T-cell (primary cell): ENCODE results near the gene TRIP13. TPM values are rescaled to one million over a fixed set of nuclear protein-coding genes. Genes with fewer than 3 reads are reported as not detected.
"Not testable (repeated sequence)": the region's sequence is repeated elsewhere in the genome, so short reads cannot be mapped to it uniquely, and the experiment has no call there.

Source experiments
- ATAC-seq, 4 experiments: fragments of 200-7000 bp in 3 of 4; fragments of 150-1000 bp in 1 of 4; cut with Tn5 transposase; replicated peaks in 1 of 4; 1 replicate in 3 of 4; 2 replicates in 1 of 4; pipeline ENCODE4 v1.10.0; 2021; ENCODE audit warnings: moderate library complexity in 3 of 4, mild to moderate bottlenecking in 2 of 4, moderate number of reproducible peaks in 1 of 4
- CTCF ChIA-PET, 2 donors: fragments of 300-600 bp; sonication (Branson Sonifier 250); formaldehyde crosslinking; loops; one replicate each; lab custom pipeline; 2022; ENCODE audit warnings: antibody characterized with exemption in 2 of 2; lab: Charles Lee
- POLR2A ChIA-PET, 2 donors: fragments of 300-600 bp; sonication (Branson Sonifier 250); formaldehyde crosslinking; loops; one replicate each; lab custom pipeline; 2022; ENCODE audit warnings: antibody characterized with exemption in 2 of 2; lab: Charles Lee
- DNase-seq, 35 experiments: peaks; one replicate each; pipeline versions ENCODE4 v3.0.0 to v3.0.0-alpha.2; 2013 to 2023
- H3K27ac ChIP-seq: one replicate; pipeline ENCODE4 v1.5.1; 2013; ENCODE audit warnings: low read length
- H3K27me3 ChIP-seq, 2 experiments: replicated peaks in 1 of 2; 1 replicate in 1 of 2; 2 replicates in 1 of 2; pipeline versions ENCODE4 v1.6.1 to v1.7.0; 2013; ENCODE audit warnings: low read length in 1 of 2, mixed read lengths in 1 of 2; ENCODE audit not compliant: control insufficient read depth in 2 of 2, insufficient read depth in 2 of 2; ENCODE audit errors: extremely low read depth in 1 of 2
- H3K36me3 ChIP-seq, 2 donors: 1 replicate in 1 of 2; 2 replicates in 1 of 2; pipeline versions ENCODE4 v1.6.1 to v1.7.0; 2013; ENCODE audit warnings: low read length in 1 of 2; ENCODE audit not compliant: control insufficient read depth in 2 of 2, insufficient read depth in 1 of 2; ENCODE audit errors: extremely low read depth in 1 of 2
- H3K4me1 ChIP-seq, 2 experiments: 1 replicate in 1 of 2; 2 replicates in 1 of 2; pipeline versions ENCODE4 v1.6.1 to v1.7.0; 2013; ENCODE audit warnings: low read length in 2 of 2, mixed read lengths in 1 of 2; ENCODE audit not compliant: insufficient read depth in 2 of 2, control insufficient read depth in 1 of 2; ENCODE audit errors: extremely low read depth in 1 of 2
- H3K4me3 ChIP-seq, 2 donors: 1 replicate in 1 of 2; 2 replicates in 1 of 2; pipeline versions ENCODE4 v1.5.1 to v1.7.0; 2013; ENCODE audit warnings: mild to moderate bottlenecking in 2 of 2, low read length in 1 of 2, moderate library complexity in 1 of 2; ENCODE audit not compliant: control insufficient read depth in 1 of 2; ENCODE audit errors: extremely low read depth in 1 of 2
- H3K9me3 ChIP-seq: 2 replicates; pipeline ENCODE4 v1.7.0; 2013
- H3K27ac Mint-ChIP-seq, 2 donors: one replicate each; pipeline ENCODE4 v1.8.0; 2020 to 2021; ENCODE audit warnings: mild to moderate bottlenecking in 2 of 2, mixed read lengths in 2 of 2
- H3K27me3 Mint-ChIP-seq, 2 donors: one replicate each; pipeline ENCODE4 v1.8.0; 2021 to 2022; ENCODE audit warnings: mixed read lengths in 2 of 2
- H3K36me3 Mint-ChIP-seq: one replicate; pipeline ENCODE4 v1.8.0; 2021; ENCODE audit warnings: mixed read lengths
- H3K4me1 Mint-ChIP-seq, 3 donors: one replicate each; pipeline ENCODE4 v1.8.0; 2020 to 2022; ENCODE audit warnings: mixed read lengths in 3 of 3, mild to moderate bottlenecking in 1 of 3
- H3K4me3 Mint-ChIP-seq, 3 donors: one replicate each; pipeline ENCODE4 v1.8.0; 2020 to 2022; ENCODE audit warnings: mild to moderate bottlenecking in 3 of 3, mixed read lengths in 3 of 3, moderate library complexity in 3 of 3
- H3K9me3 Mint-ChIP-seq, 3 donors: one replicate each; pipeline ENCODE4 v1.8.0; 2020 to 2022; ENCODE audit warnings: mixed read lengths in 3 of 3
- WGBS: methylation state at CpG from one replicate; pipeline ENCODE4 v1.1.5; 2013; ENCODE audit warnings: missing lambda C conversion rate; ENCODE audit not compliant: insufficient coverage; 5-methylcytosine and 5-hydroxymethylcytosine counted together
- total RNA-seq, 35 experiments: library from RNA in 6 of 35; stranded (reverse) in 6 of 35; fragments of 120-200 nt in 1 of 35; gene quantifications; one replicate each; pipeline versions ENCODE4 v1.2.1 to v1.2.4 and lab custom pipeline; 2013 to 2026

Gene TRIP13
- total RNA-seq, 5 donors from 2014 or later (not counting 1 experiment from before 2014, with no cell fraction given): 0.66 to 1.3 (median 0.95) TPM

- H3K27me3 Mint-ChIP-seq, H3K4me1 Mint-ChIP-seq, ATAC-seq, H3K9me3 ChIP-seq, H3K36me3 ChIP-seq, H3K4me3 ChIP-seq, POLR2A ChIA-PET, H3K4me1 ChIP-seq, CTCF ChIA-PET, H3K36me3 Mint-ChIP-seq, H3K9me3 Mint-ChIP-seq, H3K27ac ChIP-seq, H3K4me3 Mint-ChIP-seq: not testable (repeated sequence)
- peaks cover 0 to 28% of the 10 kb centered on the region in 2 experiments for H3K27me3 ChIP-seq
- peak in 3 of 35 experiments; percentile 6 to 65 (median 8) for DNase-seq
- WGBS: 31% methylated on average over 18 of the region's 18 CpGs
- H3K27ac Mint-ChIP-seq: peak overlapping the region in 1 of 2 donors; percentile 29
Observed at GRCh38 chr5:846602-847091, 46.0 kb upstream of the TRIP13 start.

- WGBS: no CpG with 5 or more reads among the region's 18 CpGs
- H3K4me1 Mint-ChIP-seq, DNase-seq, POLR2A ChIA-PET, H3K4me1 ChIP-seq, H3K27ac Mint-ChIP-seq, H3K27me3 Mint-ChIP-seq, H3K4me3 ChIP-seq, H3K36me3 Mint-ChIP-seq, CTCF ChIA-PET, H3K27ac ChIP-seq, H3K9me3 ChIP-seq, H3K4me3 Mint-ChIP-seq, H3K36me3 ChIP-seq, H3K9me3 Mint-ChIP-seq: not testable (repeated sequence)
- peaks cover 0 to 28% of the 10 kb centered on the region in 2 experiments for H3K27me3 ChIP-seq
- ATAC-seq: peak in 1 of 4 experiments; percentile 15
Observed at GRCh38 chr5:847212-847611, 45.5 kb upstream of the TRIP13 start.

- H3K27ac Mint-ChIP-seq, H3K9me3 ChIP-seq, H3K4me1 Mint-ChIP-seq, ATAC-seq, H3K36me3 ChIP-seq, CTCF ChIA-PET, H3K4me3 Mint-ChIP-seq, H3K9me3 Mint-ChIP-seq, H3K4me3 ChIP-seq, H3K27ac ChIP-seq, POLR2A ChIA-PET, DNase-seq, H3K4me1 ChIP-seq, H3K36me3 Mint-ChIP-seq: not testable (repeated sequence)
- peaks cover 0 to 34% of the 10 kb centered on the region in 2 experiments for H3K27me3 ChIP-seq
- no CpG with 5 or more reads among the region's 7 CpGs for WGBS
- H3K27me3 Mint-ChIP-seq: peaks cover 6 to 13% of the 10 kb centered on the region in 2 donors
Observed at GRCh38 chr5:847736-848135, 44.9 kb upstream of the TRIP13 start.

- ATAC-seq: no peak
Observed at GRCh38 chr5:848671-849111, 44.0 kb upstream of the TRIP13 start.

GRCh38 chr5:849651-850301 is 42.9 kb upstream of the TRIP13 start:
- ATAC-seq (no peak), DNase-seq (no peak)

More at GRCh38 chr5:848671-849111, 44.0 kb upstream of the TRIP13 start:
- Histone ChIP-seq H3K4me3 (no peak overlapping the region), H3K9me3 (no peaks in the 10 kb centered on the region), H3K27ac (no peak overlapping the region), H3K36me3 (no peaks in the 10 kb centered on the region), H3K4me1 (peaks cover 0 to 3% of the 10 kb centered on the region in 2 experiments), H3K27me3 (peaks cover 0 to 37% of the 10 kb centered on the region in 2 experiments)
- Mint-ChIP-seq H3K27me3 (peaks cover 6 to 13% of the 10 kb centered on the region in 2 donors), H3K27ac (no peak overlapping the region), H3K4me3 (no peak overlapping the region), H3K36me3 (no peaks in the 10 kb centered on the region), H3K9me3 (no peaks in the 10 kb centered on the region), H3K4me1 (peaks cover 4 to 7% (median 6%) of the 10 kb centered on the region in 3 donors)
- POLR2A ChIA-PET: no interaction called here
- CTCF ChIA-PET: no interaction called here
- WGBS: 90% methylated on average over 14 of the region's 14 CpGs
- no peak for DNase-seq

GRCh38 chr5:850511-851006 is 42.1 kb upstream of the TRIP13 start, which contains the start of gene ZDHHC11:
TSS of gene ZDHHC11 (minus strand) at chr5:850986. CDS start at chr5:850602, 384 bp downstream.
- Mint-ChIP-seq H3K4me3 (no peak within 1 kb of the TSS), H3K27ac (peak within 1 kb of the TSS in 1 of 2 donors; percentile 5), H3K4me1 (peaks cover 4 to 7% (median 6%) of the 10 kb centered on the region in 3 donors), H3K27me3 (peaks cover 6 to 13% of the 10 kb centered on the region in 2 donors), H3K9me3 (no peaks in the 10 kb centered on the region), H3K36me3 (no peaks in the 10 kb centered on the region)
- Histone ChIP-seq H3K36me3 (no peaks in the 10 kb centered on the region), H3K27me3 (peaks cover 0 to 37% of the 10 kb centered on the region in 2 experiments), H3K4me3 (no peak within 1 kb of the TSS), H3K4me1 (peaks cover 0 to 4% of the 10 kb centered on the region in 2 experiments), H3K27ac (no peak within 1 kb of the TSS), H3K9me3 (no peaks in the 10 kb centered on the region)
- 85% methylated on average over 25 of the region's 27 CpGs for WGBS
- CTCF ChIA-PET: no interaction called here
- ATAC-seq: no peak
- DNase-seq: no peak
- POLR2A ChIA-PET: no interaction called here

More at GRCh38 chr5:849651-850301, 42.9 kb upstream of the TRIP13 start:
- Mint-ChIP-seq H3K36me3 (no peaks in the 10 kb centered on the region), H3K27me3 (peaks cover 6 to 13% of the 10 kb centered on the region in 2 donors), H3K9me3 (no peaks in the 10 kb centered on the region), H3K27ac (no peak overlapping the region), H3K4me1 (peaks cover 4 to 7% (median 6%) of the 10 kb centered on the region in 3 donors), H3K4me3 (no peak overlapping the region)
- no peak overlapping the region for H3K27ac ChIP-seq
- H3K9me3 ChIP-seq: no peaks in the 10 kb centered on the region
- H3K27me3 ChIP-seq: peaks cover 0 to 37% of the 10 kb centered on the region in 2 experiments
- H3K4me3 ChIP-seq: no peak overlapping the region
- POLR2A ChIA-PET: no interaction called here
- peaks cover 0 to 3% of the 10 kb centered on the region in 2 experiments for H3K4me1 ChIP-seq
- CTCF ChIA-PET: no interaction called here
- 92% methylated on average over 19 of the region's 20 CpGs for WGBS
- no peaks in the 10 kb centered on the region for H3K36me3 ChIP-seq
